NCI-H510A treated with DMSO at 0.1 percent for 48 hours (cell line): ENCODE data around the gene XRRA1.
"Not testable (repeated sequence)": the region's sequence is repeated elsewhere in the genome, so short reads cannot be mapped to it uniquely, and the experiment has no call there.

ENCODE experiments used
- DNase-seq: peaks from one replicate; lab custom pipeline; 2025; lab: John Stamatoyannopoulos, UW

XRRA1 gene, protein sequence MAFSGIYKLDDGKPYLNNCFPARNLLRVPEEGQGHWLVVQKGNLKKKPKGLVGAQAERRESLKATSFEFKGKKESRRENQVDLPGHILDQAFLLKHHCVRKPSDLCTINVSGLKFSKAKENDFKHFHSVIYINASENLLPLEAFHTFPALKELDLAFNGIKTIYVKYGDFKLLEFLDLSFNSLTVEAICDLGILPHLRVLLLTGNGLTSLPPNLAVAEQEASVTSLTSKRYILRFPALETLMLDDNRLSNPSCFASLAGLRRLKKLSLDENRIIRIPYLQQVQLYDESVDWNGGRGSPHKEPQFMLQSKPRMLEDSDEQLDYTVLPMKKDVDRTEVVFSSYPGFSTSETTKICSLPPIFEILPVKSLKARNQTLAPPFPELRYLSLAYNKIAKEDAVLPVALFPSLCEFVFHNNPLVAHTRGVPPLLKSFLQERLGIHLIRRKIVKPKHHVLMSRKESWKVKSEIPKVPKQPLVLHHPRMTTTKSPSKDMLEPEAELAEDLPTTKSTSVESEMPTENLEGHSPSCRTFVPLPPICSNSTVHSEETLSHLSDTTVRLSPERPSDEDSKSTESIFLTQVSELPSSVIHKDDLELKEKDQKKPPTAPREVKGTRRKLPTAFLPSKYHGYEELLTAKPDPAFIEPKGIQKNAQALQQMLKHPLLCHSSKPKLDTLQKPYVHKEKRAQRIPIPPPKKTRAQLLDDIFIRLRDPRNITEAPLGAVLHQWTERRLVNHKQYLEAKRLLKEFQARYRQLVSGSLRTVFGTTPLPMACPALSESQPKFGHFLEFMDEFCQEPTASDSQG

DNA sequence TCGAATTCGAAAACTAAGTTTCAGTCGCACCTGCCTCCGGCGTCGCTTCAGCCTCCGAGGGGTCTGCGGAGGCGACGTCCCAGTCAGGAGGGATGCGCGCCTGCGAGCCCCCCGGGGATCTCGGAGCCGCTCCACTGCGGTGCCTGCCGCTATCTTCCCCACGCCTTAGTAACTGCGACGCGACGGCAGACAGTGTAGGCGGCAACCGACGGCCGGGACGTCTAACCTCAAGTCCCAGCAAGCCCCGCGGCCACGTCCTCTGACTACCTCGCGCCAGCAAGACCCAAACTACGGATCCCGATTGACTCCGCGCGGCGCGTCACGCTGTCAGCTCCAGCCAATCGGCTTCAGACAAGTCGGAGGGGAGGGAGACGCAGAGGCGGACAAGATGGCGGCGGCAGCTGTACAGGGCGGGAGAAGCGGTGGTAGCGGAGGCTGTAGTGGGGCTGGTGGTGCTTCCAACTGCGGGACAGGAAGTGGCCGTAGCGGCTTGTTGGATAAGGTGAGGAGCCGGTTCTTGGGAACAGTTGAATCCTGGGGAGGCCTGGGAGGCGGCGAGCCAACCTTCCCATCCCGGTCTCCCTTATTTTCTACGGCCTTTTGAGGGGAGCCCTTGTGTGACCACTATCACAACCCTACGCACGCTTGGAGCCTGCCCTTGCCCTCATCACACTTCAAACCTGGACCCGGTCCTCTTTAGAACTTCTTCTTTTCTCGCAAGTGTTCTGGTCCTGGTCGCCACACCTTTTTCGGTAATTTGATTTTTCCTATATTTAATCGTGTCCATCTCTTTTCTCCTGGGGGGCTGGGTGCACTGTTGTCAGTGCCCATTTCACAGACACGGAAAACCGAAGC lies at the start of gene XRRA1, which contains the start of gene SPCS2:
TSS of gene XRRA1 (minus strand) at position 194 of the 855 bp plus-strand sequence. CDS start 8,213 bp downstream, outside the sequence.
TSS of gene SPCS2 (plus strand) at position 369 of the 855 bp plus-strand sequence. CDS start at position 389, 20 bp downstream.
- DNase-seq = peak; percentile 97

DNA sequence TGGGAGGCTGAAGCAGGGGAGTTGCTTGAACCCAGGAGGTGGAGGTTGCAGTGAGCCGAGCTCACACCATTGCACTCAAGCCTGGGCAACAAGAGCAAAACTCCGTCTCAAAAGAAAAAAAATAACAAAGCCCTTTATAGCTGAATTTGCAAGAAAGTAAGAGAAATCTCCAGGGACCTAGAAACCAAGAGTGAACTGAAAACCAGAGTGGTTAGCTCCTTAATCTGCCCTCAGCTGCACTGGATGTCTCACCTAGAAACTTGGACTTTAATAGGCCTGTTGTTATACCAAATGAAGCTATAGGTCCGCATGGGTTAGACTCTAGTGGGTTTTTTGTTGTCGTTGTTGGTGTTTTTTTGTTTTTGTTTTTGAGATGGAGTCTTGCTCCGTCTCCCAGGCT lies 44.0 kb upstream of the XRRA1 start:
- DNase-seq = no peak

DNA sequence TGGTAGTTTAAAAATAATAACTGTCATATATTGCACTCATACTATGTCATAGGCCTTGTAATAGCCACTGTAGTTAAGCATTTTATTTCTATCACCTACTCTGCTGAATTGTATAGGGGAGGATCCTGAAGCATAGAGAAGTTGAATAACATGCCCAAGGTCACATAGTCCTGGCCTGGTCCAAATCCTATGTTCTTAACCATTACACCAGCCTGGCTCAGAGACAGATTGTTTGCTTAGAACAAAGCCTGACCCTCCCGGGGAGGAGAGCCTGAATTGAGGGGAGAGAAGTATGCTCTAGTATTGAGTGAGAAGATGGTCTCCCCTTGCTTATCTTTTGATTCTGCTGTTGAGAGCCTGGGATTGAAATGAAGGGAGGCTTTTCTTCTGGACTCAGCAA lies 42.0 kb upstream of the XRRA1 start:
- DNase-seq = no peak

DNA sequence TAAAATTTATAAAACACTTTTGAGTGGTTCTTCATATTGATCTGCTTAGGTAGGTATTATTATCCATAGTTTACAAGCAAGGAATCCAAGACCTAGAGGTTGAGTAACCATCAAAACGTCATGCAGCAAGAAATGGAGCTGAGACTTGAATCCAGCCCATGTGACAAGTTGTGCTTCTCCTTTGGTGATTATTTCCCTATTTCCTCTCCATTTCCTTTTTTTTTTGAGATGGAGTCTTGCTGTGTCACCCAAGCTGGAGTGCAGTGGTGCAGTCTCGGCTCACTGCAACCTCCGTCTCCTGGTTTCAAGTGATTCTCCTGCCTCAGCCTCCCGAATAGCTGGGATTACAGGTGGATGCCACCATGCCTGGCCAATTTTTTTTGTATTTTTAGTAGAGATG lies 41.3 kb upstream of the XRRA1 start:
- DNase-seq = not testable (repeated sequence)

DNA sequence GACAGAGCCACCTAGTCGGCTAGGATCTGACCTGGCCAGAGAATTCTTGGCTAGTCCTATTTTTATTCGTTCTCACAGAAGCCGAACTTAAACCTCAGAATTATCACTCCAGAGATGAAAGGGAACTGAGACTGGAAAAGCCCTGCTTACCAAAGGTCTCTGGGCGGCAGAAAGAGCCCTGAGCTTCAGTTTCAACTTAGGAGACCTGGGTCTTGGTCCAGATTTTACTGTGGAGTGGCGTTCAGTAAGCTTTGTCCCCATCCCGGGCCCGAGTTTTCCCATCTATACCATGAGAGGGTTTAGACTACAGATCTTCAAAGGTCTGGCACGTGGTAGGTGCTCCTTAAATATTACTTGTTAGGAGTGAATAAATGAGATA lies 40.4 kb upstream of the XRRA1 start:
- no peak for DNase-seq

DNA sequence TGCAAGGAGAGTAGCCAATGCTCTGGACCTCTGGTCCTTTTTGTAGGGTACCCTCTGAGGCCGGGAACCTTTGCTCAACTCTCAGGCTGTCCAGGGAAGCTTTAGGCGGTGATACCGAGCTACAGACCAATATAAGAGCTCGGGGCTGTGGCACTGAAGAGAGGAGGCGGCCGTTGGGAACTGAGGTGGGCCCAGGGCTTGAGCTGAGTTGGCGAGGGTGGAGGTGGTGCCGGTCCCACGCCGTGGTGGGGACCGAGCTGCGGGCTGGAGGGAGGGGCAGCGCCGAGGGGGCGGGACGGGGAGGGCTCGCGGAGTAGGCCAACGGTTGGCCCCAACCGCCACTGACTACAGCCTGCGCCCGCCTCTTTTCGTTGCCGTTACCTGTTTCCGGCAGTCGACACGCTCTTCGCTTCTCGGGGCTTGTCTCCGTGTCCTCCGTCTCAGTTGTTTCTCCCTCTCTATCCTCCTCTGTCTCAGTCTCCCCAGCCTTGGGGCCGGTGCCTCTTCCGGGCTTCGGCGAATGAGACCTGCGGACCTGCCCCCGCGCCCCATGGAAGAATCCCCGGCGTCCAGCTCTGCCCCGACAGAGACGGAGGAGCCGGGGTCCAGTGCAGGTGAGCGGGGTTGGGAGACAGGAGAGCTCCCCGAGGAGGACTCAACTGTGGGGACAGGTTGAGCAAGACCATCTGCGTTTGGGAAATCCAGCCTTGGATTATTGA lies 39.8 kb upstream of the XRRA1 start, which contains the start of gene NEU3:
TSS of gene NEU3 (plus strand) at position 393 of the 719 bp plus-strand sequence. CDS start at position 521, 128 bp downstream.
- peak; percentile 93 for DNase-seq

DNA sequence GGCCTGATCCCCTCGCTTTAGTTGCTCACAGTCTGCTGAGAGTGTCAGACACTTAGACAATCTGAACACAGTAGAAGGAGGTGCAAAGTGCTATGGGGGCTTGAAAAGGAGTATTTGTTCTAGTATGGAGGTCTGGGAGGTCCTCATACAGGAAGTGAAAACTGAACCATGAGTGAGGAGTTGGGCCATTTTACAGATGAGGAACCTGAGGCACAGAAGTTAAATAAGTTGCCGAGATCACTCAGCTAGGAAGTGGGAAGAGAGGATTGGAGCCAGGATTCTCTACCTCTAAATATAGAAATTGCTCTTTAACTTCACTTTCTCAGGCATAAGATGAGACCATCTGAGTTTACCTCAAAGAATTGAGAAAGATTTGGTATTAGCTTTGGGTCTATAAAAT lies 35.8 kb upstream of the XRRA1 start:
- no peak for DNase-seq

DNA sequence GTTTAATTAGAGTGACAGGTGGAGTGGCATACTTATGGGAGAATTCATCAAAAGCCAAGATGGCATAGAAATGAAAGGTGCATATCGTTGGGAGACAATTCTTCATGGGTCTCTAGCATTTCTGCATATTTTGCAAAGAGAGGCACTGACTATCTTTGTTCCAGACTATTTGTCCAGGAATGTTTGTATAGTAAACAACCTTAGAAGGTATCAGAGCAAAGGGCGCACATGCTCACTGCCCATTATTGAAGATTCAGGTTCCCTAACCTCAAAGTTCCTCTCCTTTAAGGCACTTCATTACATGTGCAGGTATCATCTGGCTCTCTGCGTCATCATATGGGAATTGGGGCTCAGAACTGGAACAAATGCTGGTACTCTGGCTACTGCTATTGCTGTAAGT lies 35.2 kb upstream of the XRRA1 start:
- no peak for DNase-seq

DNA sequence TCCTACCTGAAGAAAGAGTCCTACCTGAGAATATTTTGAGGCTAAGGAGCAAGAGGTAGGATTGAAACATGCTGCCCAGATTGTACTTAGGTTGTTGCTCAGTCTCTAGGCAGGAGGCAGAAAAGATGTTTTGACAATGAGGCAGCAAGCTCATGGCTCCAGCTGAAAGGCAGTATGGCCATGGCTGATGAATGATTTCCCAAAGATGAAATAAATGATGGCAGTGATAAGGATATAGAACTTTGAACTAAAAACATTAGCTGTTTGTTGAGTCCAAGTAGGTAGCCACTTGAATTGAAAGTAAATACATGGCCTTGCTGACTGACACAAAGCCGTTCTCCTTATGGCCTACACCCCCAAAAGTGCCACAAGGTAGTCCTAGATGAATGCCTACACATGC lies 33.0 kb upstream of the XRRA1 start:
- DNase-seq = no peak

DNA sequence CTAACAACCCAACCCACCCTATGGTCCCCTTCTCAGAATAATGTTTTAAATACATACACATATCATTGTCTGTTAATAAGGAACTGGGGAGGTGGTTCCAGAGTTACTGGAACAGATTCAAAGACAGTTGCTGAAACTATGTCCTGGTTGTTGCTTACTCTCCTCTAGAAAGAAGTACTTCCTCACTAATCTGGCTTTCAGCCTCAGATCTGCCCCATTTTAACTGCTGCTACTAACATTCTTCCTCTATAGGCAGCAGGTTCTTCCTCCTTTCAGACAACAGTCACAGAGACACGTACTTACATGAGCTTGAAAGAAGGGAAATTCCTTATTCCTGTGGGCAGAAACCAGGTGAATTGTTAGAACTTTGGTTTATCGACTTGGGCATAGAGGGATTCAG lies 31.7 kb upstream of the XRRA1 start:
- DNase-seq = no peak

DNA sequence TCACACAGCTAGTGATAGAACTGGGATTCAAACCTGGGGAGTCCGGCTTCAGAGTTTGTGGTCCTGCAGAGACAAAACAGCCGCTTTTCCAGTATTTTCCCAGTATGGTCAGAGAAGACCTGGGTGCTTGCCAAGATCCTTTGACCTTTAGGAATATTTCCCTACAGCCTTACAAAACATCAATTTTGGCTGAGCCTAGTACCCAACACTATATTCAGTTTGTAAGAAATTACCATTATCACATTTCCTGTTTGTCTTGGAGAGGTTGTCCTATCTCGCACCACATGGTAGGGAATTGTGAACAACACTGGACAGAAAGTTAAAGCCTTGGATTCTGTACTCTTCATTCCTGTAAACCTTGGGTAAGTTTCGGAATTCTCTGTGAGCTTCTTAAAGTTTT lies 29.1 kb upstream of the XRRA1 start:
- no peak for DNase-seq

DNA sequence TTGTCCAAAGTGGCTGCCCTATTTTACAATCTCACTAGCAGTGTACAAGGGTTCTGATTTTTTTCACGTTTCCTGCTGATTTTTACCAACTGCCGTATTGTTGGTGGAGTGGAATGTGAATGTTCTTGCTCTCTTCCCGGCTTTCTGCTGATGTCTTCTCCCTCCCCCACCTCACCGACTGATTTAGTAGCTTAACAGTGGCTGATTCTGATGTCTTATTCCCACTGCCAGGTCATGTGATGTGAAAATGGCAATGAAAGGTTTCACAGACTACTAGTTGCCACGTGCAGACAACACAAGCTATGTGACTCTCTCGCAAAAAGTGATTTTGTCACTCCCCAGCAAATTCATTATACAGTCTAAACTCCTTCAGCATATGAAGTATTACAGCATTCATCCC lies 22.5 kb upstream of the XRRA1 start:
- DNase-seq = no peak

DNA sequence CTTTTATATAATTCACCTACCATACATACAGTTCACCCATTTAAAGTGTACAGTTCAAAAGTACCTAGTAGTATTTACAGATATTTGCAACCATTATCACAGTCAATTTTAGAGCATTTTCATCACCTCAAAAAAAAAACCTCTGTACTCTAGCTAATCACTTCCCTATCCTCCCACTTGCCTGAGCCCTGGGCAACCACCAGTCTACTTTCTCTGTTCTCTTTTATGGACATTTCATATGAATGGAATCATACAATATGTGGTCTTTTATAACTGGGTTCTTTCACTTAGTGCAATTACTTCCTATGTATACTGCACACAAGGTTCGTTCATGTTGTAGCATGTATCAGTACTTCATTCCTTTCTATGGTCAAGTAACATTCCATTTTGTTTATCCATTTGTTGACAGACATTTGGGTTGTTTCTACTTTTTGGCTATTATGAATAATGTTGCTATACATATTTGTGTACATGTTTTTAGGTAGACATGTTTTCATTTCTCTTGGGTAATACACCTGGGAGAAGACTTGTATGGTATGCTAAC lies 22.0 kb upstream of the XRRA1 start:
- DNase-seq = no peak

DNA sequence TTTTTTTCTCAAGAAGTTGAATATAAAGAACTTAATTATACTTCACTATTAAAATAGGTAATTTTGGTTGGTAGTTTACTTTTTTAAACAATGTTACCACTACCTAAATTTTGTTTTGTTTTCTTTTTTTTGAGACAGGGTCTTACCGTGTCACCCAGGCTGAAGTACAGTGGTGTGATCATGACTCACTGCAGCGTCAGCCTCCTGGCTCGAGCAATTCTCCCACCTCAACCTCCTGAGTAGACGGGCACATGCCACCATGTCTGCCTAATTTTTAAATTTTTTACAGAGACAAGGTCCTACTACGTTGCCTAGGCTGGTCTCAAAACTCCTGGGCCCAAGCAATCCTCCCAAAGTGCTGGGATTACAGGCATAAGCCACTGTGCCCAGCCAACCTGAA lies 17.8 kb upstream of the XRRA1 start:
- no peak for DNase-seq

DNA sequence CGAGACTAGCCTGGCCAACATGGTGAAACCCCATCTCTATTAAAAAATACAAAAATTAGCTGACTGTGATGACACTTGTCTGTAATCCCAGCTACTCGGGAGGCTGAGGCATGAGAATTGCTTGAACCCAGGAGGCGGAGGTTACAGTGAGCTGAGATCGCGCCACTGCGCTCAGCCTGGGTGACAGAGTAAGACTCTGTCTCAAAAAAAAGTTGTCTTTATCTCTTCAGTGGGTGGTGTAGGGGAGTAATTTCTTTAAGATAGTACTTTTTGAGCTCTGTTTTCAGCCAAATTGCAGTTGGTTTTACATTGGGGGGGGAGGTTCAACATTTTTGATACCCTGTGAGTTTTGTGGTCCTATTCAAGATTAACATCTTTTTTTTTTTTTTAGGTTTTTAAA lies 11.2 kb upstream of the XRRA1 start:
- DNase-seq = not testable (repeated sequence)

DNA sequence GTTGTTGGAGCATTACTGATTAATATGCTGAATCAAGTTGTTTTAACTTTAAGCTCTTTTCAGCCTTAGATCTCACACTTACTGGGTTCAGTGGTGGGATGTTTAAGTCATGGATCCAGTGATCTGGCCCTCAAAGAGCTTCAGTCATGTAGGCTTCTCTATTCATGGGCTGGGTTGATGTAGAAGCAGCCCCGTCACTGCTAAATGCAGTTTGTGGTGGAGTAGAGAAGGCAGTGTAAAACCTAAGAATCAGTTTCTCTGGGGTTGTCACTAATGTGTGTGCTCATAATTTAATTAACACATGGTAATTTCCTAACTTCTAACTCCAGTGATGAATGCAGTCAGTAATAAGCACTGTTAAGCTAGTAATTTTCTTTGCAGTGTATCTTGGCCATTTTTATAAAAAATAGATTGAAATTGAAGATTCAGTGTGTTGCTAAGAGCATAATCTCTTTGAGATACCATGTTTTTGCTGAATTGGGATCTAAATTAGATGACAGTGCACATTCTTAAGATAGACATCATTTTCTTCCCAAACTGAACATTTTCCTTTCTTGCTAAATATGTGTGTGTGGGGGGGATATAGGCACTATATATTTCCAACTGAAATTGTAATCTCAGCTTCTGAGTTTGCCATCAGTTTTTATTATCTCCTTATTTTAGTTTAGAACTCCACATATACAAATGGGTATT lies 9.2 kb upstream of the XRRA1 start:
- DNase-seq = no peak

DNA sequence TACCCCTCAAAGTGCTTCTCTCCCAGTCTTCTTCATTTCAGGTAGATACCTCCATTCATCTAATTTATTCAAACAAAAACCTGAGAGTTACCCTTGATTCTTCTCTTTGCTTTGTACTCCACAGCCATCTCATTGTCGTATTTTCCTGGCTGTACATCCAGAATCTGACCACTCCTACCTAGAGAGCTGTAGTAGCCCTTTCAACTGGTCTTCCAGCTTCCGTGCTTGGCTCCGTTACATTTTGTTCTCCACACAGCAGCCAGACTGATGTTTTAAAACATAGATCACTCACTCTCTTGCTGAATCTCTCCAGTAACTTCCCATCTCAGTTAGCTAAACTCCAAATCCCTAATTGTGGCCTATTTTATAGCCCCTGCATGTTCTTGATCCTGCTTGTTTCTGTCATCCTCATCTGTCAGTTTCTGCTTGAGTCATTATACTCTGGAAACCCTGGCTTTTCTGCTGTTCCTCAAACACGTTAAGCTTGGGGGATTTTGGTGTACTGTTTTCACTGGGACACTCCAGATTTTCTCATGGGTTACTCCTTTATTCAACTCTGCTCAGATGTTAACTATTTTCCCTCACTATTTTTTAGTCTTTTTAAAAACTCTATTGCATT lies 7.6 kb upstream of the XRRA1 start:
- DNase-seq = no peak

DNA sequence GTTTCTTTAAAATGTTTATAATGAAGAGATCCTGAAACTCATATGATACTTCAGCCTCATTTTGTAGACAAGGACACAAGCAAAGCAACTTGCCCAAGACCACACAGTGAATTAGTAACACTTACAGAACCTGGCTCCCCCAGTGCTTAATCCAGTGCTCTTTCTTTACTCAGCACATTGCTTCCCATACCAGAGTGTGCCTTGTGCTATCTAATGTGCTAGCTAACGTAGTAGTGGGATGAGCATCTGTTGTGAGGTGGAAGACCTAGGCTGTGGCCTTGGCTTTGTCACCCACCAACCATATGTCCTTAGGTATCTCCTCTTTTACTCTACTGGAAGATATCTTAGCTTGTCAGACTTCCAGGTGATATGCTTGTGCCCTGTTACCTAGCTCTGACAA lies 5.3 kb upstream of the XRRA1 start:
- no peak for DNase-seq

DNA sequence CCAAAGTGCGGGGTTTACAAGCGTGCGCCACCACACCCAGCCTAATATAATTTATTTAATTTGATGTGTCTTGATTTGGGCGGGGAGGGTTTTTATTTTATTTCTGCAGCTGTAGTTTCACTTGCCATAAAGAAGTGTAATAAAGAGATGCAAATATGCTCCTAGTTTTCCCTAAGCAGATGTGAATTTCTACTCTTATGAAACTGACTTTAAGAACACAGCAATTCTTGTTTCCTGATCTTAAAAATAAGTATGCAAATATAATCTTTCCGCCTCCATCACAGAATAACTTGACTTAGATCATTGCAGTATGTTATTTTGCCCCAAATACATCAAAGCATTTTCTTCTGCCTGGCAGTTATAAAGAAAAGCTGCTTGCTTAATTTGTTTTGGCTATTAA lies 4.6 kb upstream of the XRRA1 start:
- no peak for DNase-seq

DNA sequence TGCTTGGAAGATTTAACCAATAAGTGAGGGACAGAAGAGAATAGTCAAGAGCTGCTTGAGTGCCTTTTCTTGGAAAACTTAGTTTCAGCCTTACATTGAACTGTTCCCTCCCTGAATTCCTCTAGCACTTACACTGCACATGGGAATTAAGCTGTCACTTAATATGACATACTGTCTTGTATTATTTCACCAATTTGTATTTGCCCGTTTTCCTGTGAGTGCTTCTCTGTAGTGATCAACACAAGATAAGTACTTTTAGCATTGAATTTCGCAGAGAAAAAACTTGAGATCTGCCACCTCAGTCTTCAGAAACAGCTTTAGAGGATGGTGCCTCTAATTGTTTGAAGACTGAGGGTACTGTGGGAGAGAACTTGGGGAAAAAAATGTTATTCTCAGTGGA lies 3.9 kb upstream of the XRRA1 start:
- DNase-seq = no peak
